K562 (cell line): ENCODE data around the gene MLN. TPM values are rescaled to one million over a fixed set of nuclear protein-coding genes. Genes with fewer than 3 reads are reported as not detected.
A peak's percentile ranks its signal among the peaks of the same experiment; 100 is the strongest.

Source experiments
- CTCFL ChIP-seq: IDR thresholded peaks from 2 replicates; pipeline ENCODE4 v1.6.1; 2011; ENCODE audit warnings: borderline replicate concordance, low read depth, mild to moderate bottlenecking, moderate library complexity, low read length; ENCODE audit not compliant: insufficient read depth, poor library complexity, severe bottlenecking
- HDAC2 ChIP-seq: fragments of 450-650 bp; IDR thresholded peaks from 2 replicates; pipeline ENCODE4 v1.6.1; 2016; ENCODE audit warnings: mild to moderate bottlenecking
- HDGF ChIP-seq: fragments of 450-650 bp; IDR thresholded peaks from 2 replicates; pipeline ENCODE4 v1.6.1; 2016
- HNRNPL ChIP-seq: fragments of 200-400 bp; formaldehyde crosslinking; IDR thresholded peaks from 2 replicates; pipeline ENCODE4 v1.6.1; 2017; ENCODE audit warnings: low read depth, mild to moderate bottlenecking, low read length
- KDM4B ChIP-seq, 2 experiments: fragments of 450-650 bp in 1 of 2; sonication (generic) in 1 of 2; IDR thresholded peaks; 2 replicates each; pipeline ENCODE4 v1.6.1; 2016 to 2017; ENCODE audit warnings: borderline replicate concordance in 2 of 2, antibody characterized with exemption in 1 of 2, low read depth in 1 of 2, mild to moderate bottlenecking in 1 of 2
- VEZF1 ChIP-seq: fragments of 200-800 bp; sonication (Bioruptor generic); IDR thresholded peaks from 2 replicates; pipeline ENCODE4 v1.6.1; 2017; ENCODE audit warnings: missing genetic modification characterization, missing compliant biosample characterization
- ZNF263 ChIP-seq: sonication (generic); formaldehyde crosslinking; IDR thresholded peaks from 2 replicates; pipeline ENCODE4 v1.8.0; 2022; ENCODE audit warnings: mild to moderate bottlenecking, missing genetic modification reagents, borderline replicate concordance
- polyA plus RNA-seq, 8 experiments: library from polyadenylated mRNA; depleted of rRNA in 4 of 8; stranded (reverse) in 5 of 8; unstranded in 3 of 8; fragments of >200 nt; fragmentation: Nextera tagmentation in 2 of 8; fragmentation: Illumina TruSeq in 1 of 8; extraction: Ambion mirVana in 2 of 8; extraction: Trizol in 1 of 8; gene quantifications; 2 replicates each; pipeline versions ENCODE4 v1.2.1 to v1.2.3, GENCODE V29; 2011 to 2014; ENCODE audit warnings: inconsistent platforms in 1 of 8, missing spikeins in 1 of 8
- total RNA-seq, 7 experiments: library from RNA; depleted of rRNA in 6 of 7; stranded (reverse); fragments of >200 nt in 6 of 7; fragmentation: Illumina TruSeq in 2 of 7; extraction: Trizol in 2 of 7; gene quantifications; 2 replicates each; pipeline versions ENCODE4 v1.2.1 to v1.2.3, GENCODE V29; 2011 to 2021; ENCODE audit warnings: low replicate concordance in 1 of 7
- TF ChIP-seq, protein P1 (sequence below), 2 experiments: fragments of 450-650 bp; formaldehyde crosslinking in 1 of 2; IDR thresholded peaks; 2 replicates each; pipeline versions ENCODE4 v1.4.0 to v1.6.1; 2014 to 2020; ENCODE audit warnings: mild to moderate bottlenecking in 2 of 2, borderline replicate concordance in 1 of 2, low read depth in 1 of 2
- TF ChIP-seq, protein P2 (sequence below): sonication (generic); IDR thresholded peaks from 2 replicates; pipeline ENCODE4 v1.6.1; 2016
- TF ChIP-seq, protein P3 (sequence below): fragments of 250-450 bp; sonication (Bioruptor Pico); IDR thresholded peaks from 2 replicates; pipeline ENCODE4 v1.5.0; 2021

The MLN gene
- total and polyA plus RNA-seq, 9 of the 15 experiments (the other 6 are each of a cell fraction or from before 2014, with no cell fraction given), result not detected

DNA sequence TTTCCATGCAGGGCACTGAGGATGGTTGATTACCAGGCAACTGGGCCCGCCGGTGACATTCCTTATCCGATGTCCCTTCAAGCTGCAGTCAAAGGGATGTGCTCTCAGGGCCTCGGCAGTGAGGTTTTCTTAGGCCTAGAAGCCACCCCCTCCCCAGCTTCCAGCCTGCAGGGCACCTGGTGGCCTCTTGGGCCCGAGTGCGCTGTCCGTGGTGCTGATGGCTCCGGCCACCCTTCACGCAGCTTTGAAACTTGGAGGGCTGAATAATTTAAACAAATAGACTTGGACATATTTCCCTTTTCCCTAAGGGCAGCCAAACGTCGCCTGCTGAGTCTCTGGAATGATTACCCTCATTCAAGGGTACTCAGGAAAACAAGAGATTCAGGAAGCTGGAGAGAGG, 8.9 kb upstream of the MLN start (continued):
- peak; percentile 58; the same call in 1 of the 2 replicates for TF ChIP-seq ZNF263 (CRISPR knock-in tag)
- peak; percentile 37; the same call in 1 of the 2 replicates for TF ChIP-seq HDAC2
- TF ChIP-seq KDM4B (IDR thresholded peaks at IDR 0.05; ENCODE audit: borderline replicate concordance in 2 of 2, low read depth in 1 of 2), result no peak
- TF ChIP-seq CTCFL, result no peak
- TF ChIP-seq, protein P1, sequence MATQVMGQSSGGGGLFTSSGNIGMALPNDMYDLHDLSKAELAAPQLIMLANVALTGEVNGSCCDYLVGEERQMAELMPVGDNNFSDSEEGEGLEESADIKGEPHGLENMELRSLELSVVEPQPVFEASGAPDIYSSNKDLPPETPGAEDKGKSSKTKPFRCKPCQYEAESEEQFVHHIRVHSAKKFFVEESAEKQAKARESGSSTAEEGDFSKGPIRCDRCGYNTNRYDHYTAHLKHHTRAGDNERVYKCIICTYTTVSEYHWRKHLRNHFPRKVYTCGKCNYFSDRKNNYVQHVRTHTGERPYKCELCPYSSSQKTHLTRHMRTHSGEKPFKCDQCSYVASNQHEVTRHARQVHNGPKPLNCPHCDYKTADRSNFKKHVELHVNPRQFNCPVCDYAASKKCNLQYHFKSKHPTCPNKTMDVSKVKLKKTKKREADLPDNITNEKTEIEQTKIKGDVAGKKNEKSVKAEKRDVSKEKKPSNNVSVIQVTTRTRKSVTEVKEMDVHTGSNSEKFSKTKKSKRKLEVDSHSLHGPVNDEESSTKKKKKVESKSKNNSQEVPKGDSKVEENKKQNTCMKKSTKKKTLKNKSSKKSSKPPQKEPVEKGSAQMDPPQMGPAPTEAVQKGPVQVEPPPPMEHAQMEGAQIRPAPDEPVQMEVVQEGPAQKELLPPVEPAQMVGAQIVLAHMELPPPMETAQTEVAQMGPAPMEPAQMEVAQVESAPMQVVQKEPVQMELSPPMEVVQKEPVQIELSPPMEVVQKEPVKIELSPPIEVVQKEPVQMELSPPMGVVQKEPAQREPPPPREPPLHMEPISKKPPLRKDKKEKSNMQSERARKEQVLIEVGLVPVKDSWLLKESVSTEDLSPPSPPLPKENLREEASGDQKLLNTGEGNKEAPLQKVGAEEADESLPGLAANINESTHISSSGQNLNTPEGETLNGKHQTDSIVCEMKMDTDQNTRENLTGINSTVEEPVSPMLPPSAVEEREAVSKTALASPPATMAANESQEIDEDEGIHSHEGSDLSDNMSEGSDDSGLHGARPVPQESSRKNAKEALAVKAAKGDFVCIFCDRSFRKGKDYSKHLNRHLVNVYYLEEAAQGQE (IDR thresholded peaks at IDR 0.05; ENCODE audit: borderline replicate concordance), result peak; percentile 100
- TF ChIP-seq, protein P1 (CRISPR knock-in tag; IDR thresholded peaks at IDR 0.05; ENCODE audit: low read depth), result peak; percentile 99
- TF ChIP-seq VEZF1 (CRISPR knock-in tag), result peak; percentile 50
- no peak for TF ChIP-seq HNRNPL
- TF ChIP-seq HDGF, result no peak
- TF ChIP-seq, protein P2, sequence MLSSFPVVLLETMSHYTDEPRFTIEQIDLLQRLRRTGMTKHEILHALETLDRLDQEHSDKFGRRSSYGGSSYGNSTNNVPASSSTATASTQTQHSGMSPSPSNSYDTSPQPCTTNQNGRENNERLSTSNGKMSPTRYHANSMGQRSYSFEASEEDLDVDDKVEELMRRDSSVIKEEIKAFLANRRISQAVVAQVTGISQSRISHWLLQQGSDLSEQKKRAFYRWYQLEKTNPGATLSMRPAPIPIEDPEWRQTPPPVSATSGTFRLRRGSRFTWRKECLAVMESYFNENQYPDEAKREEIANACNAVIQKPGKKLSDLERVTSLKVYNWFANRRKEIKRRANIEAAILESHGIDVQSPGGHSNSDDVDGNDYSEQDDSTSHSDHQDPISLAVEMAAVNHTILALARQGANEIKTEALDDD, result no peak
- TF ChIP-seq, protein P3, sequence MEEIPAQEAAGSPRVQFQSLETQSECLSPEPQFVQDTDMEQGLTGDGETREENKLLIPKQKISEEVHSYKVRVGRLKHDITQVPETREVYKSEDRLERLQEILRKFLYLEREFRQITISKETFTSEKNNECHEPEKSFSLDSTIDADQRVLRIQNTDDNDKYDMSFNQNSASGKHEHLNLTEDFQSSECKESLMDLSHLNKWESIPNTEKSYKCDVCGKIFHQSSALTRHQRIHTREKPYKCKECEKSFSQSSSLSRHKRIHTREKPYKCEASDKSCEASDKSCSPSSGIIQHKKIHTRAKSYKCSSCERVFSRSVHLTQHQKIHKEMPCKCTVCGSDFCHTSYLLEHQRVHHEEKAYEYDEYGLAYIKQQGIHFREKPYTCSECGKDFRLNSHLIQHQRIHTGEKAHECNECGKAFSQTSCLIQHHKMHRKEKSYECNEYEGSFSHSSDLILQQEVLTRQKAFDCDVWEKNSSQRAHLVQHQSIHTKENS (CRISPR knock-in tag), result no peak
